Naive B cell (primary cell): ENCODE data around the gene PPP2R5C. TPM values are rescaled to one million over a fixed set of nuclear protein-coding genes. Genes with fewer than 3 reads are reported as not detected.

ENCODE experiments used
- ATAC-seq, 2 donors: fragments of 150-1000 bp; cut with Tn5 transposase; 2 replicates each; pipeline ENCODE4 v1.10.0; 2021; ENCODE audit warnings: low read depth in 2 of 2, mild to moderate bottlenecking in 2 of 2, moderate library complexity in 2 of 2
- DNase-seq: peaks from one replicate; pipeline ENCODE4 v3.0.0; 2022
- H3K27ac Mint-ChIP-seq, 6 donors: one replicate each; pipeline ENCODE4 v1.8.0; 2020 to 2022; ENCODE audit warnings: mild to moderate bottlenecking in 6 of 6, mixed read lengths in 6 of 6, moderate library complexity in 5 of 6, inconsistent platforms in 2 of 6
- H3K27me3 Mint-ChIP-seq, 3 donors: one replicate each; pipeline ENCODE4 v1.8.0; 2021 to 2022; ENCODE audit warnings: mixed read lengths in 3 of 3, mild to moderate bottlenecking in 1 of 3
- H3K36me3 Mint-ChIP-seq, 2 donors: one replicate each; pipeline ENCODE4 v1.8.0; 2020 to 2022; ENCODE audit warnings: mixed read lengths in 2 of 2, inconsistent platforms in 1 of 2, mild to moderate bottlenecking in 1 of 2
- H3K4me1 Mint-ChIP-seq, 3 donors: one replicate each; pipeline ENCODE4 v1.8.0; 2020 to 2022; ENCODE audit warnings: mixed read lengths in 3 of 3, inconsistent platforms in 1 of 3, mild to moderate bottlenecking in 1 of 3, moderate library complexity in 1 of 3
- H3K4me3 Mint-ChIP-seq, 8 donors: one replicate each; pipeline ENCODE4 v1.8.0; 2020 to 2022; ENCODE audit warnings: mild to moderate bottlenecking in 8 of 8, mixed read lengths in 8 of 8, moderate library complexity in 8 of 8, inconsistent platforms in 2 of 8
- H3K9me3 Mint-ChIP-seq, 7 donors: one replicate each; pipeline ENCODE4 v1.8.0; 2020 to 2022; ENCODE audit warnings: mixed read lengths in 7 of 7, mild to moderate bottlenecking in 5 of 7, inconsistent platforms in 2 of 7, moderate library complexity in 1 of 7
- polyA plus RNA-seq, 6 donors: library from polyadenylated mRNA; unstranded; fragments of 300-500 nt; fragmentation: Illumina TruSeq; gene quantifications; one replicate each; pipeline ENCODE4 v1.2.3, GENCODE V29; 2021; ENCODE audit warnings: low read depth in 6 of 6

Gene PPP2R5C
- polyA plus RNA-seq, 6 donors from 2014 or later, result 64.5 to 117 (median 92.9) TPM

DNA sequence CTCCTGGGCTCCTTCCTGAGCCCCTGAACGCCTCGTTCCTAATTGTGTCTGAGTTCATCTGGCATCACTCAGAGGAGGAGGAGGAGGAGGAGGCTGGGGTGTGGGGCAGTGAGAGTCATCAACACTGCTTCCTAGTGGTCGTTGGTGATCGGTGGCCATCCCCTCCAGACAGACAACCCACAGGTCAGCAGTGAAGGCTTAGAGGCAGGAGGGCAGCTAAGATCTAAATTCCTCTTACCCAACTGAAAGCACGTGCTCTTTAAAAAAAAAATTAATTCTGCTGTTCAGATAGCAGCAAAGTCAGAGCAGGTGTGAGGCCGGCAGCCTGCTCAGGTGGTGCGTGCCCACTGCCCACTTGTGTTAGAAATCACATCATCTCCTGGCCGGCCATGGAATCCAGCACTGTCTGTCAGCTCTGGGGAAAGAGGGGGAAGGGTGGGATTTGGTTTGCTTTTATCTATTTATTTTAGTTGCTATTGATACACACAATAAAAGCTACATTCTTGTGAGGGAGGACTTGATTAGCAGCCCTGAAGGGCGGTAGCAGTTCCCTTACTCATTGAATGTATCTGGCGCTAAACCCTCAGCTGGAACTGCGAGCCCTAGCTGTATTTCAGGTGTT lies 46.6 kb downstream of the PPP2R5C start:
- ATAC-seq (no peak), DNase-seq (no peak)
- Mint-ChIP-seq H3K27me3 (no peaks in the 10 kb centered on the region), H3K9me3 (peaks cover 0 to 4% (median 0%) of the 10 kb centered on the region in 7 donors), H3K4me3 (peak overlapping the region in 5 of 8 donors; percentile 26 to 66 (median 61)), H3K27ac (peak overlapping the region in 5 of 6 donors; percentile 18 to 90 (median 72)), H3K36me3 (peaks cover 7 to 15% of the 10 kb centered on the region in 2 donors), H3K4me1 (peaks cover 22 to 37% (median 26%) of the 10 kb centered on the region in 3 donors)

- peak overlapping the region; percentile 91 to 99 (median 97) for H3K4me3 Mint-ChIP-seq
- H3K27me3 Mint-ChIP-seq, result no peaks in the 10 kb centered on the region
- no peak for ATAC-seq
- DNase-seq, result no peak
- peaks cover 25 to 43% (median 29%) of the 10 kb centered on the region in 3 donors for H3K4me1 Mint-ChIP-seq
- peaks cover 0 to 4% (median 0%) of the 10 kb centered on the region in 7 donors for H3K9me3 Mint-ChIP-seq
- peak overlapping the region; percentile 98 to 100 (median 100) for H3K27ac Mint-ChIP-seq
- peaks cover 7 to 16% of the 10 kb centered on the region in 2 donors for H3K36me3 Mint-ChIP-seq
Measured at GRCh38 chr14:101808894-101809670, 47.6 kb downstream of the PPP2R5C start.

DNA sequence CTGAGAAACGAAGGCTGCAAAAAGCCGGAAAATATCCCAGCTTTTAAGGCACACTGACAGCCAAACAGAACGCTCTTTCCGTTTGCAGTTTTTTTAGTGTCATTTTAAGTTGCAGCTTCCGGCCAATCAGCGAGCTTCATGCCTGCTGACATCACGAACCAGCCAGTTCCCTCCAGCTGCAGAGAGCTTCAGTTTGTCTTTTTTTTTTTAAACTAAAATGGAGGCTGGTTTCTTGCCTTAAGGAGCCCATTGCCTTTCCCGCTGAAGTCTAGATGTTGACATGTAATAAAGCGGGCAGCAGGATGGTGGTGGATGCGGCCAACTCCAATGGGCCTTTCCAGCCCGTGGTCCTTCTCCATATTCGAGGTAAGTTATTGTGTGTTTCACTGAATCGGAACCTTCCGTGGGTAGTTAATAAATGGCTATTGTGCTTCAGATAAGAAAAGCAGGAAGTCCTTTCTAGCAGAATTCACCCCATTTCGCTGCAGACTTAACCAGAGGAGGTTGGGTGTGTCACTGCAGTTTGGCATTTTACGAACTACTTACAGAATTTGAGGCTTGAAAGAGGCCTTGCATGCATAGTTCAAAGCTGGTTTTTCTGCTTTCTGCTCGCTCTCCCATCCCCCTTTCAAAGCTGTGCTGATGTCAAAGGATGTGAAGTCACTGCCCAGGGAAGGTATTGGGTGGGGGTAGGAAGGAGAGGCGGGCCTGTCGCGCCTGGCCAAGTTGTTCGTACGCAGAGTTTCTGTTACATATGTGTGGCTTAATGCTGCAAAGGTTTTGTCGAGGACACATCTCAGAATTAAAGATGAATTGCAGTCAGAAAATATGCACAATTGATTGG lies 48.4 kb downstream of the PPP2R5C start:
- peaks cover 7 to 24% of the 10 kb centered on the region in 2 donors for H3K36me3 Mint-ChIP-seq
- ATAC-seq (peak; percentile 91 to 92), DNase-seq (peak; percentile 88)
- H3K9me3 Mint-ChIP-seq, result peaks cover 0 to 4% (median 0%) of the 10 kb centered on the region in 7 donors
- H3K27ac Mint-ChIP-seq, result peak overlapping the region; percentile 98 to 100 (median 100)
- H3K4me3 Mint-ChIP-seq, result peak overlapping the region; percentile 91 to 99 (median 97)
- H3K27me3 Mint-ChIP-seq, result no peaks in the 10 kb centered on the region
- peaks cover 33 to 51% (median 35%) of the 10 kb centered on the region in 3 donors for H3K4me1 Mint-ChIP-seq

GRCh38 chr14:101810897-101811621 lies 49.5 kb downstream of the PPP2R5C start:
- Mint-ChIP-seq H3K27ac (peak overlapping the region; percentile 98 to 100 (median 100)), H3K36me3 (peaks cover 7 to 16% of the 10 kb centered on the region in 2 donors), H3K27me3 (no peaks in the 10 kb centered on the region), H3K4me3 (peak overlapping the region; percentile 91 to 99 (median 97)), H3K9me3 (no peaks in the 10 kb centered on the region), H3K4me1 (peaks cover 39 to 62% (median 42%) of the 10 kb centered on the region in 3 donors)
- DNase-seq (no peak), ATAC-seq (no peak)

DNA sequence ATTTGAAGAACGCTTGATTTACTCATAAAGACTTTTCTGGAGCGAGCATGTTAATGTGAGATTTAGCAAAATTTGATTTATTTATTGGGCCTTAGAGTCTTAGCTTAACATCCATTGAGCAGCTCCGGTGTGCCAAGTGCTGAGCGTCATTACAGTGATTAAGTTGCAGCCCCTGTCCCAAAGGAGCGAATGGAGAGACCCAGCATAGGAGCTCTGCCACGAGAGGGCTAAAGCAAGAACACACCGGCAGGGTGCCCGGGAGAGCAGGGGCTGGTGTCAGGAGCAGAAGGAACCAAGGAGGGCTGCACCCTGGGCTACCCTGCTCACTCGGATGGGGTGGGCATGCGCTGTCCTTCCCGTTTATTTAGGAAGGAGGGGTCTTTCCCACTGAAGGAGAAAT lies 50.6 kb downstream of the PPP2R5C start:
- peak overlapping the region; percentile 44 to 98 (median 90) for H3K27ac Mint-ChIP-seq
- no peaks in the 10 kb centered on the region for H3K9me3 Mint-ChIP-seq
- H3K4me3 Mint-ChIP-seq, result peak overlapping the region; percentile 64 to 94 (median 79)
- DNase-seq (no peak), ATAC-seq (no peak)
- H3K27me3 Mint-ChIP-seq, result no peaks in the 10 kb centered on the region
- H3K36me3 Mint-ChIP-seq, result peaks cover 7 to 16% of the 10 kb centered on the region in 2 donors
- H3K4me1 Mint-ChIP-seq, result peaks cover 45 to 69% (median 49%) of the 10 kb centered on the region in 3 donors

- DNase-seq (no peak), ATAC-seq (no peak)
- Mint-ChIP-seq H3K4me3 (peak overlapping the region in 6 of 8 donors; percentile 6 to 76 (median 36)), H3K9me3 (no peaks in the 10 kb centered on the region), H3K27me3 (no peaks in the 10 kb centered on the region), H3K36me3 (peaks cover 7 to 16% of the 10 kb centered on the region in 2 donors), H3K4me1 (peaks cover 53 to 79% (median 55%) of the 10 kb centered on the region in 3 donors), H3K27ac (peak overlapping the region in 5 of 6 donors; percentile 42 to 98 (median 79))
Measured at GRCh38 chr14:101813171-101813759, 51.8 kb downstream of the PPP2R5C start.

DNA sequence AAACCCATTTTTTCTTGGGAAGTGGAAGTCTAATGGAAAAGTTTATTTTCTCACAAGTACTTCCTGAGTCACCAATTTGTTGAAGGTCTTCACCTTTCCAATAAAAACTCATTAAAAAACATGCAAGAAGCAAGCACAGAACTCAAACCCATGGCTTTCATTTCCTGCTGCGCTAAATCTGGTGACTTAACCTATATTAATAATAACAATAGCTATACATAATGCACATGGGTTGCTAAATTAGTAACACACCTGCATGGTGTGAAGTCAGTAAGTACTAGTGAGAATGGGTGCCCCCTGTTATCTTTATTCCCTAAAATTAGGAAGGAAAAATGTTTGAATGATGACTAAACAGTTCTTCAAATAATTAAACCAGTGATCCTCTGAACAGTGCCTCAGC lies 52.3 kb downstream of the PPP2R5C start:
- peaks cover 55 to 85% (median 57%) of the 10 kb centered on the region in 3 donors for H3K4me1 Mint-ChIP-seq
- H3K27ac Mint-ChIP-seq, result peak overlapping the region in 4 of 6 donors; percentile 34 to 85 (median 64)
- peaks cover 7 to 16% of the 10 kb centered on the region in 2 donors for H3K36me3 Mint-ChIP-seq
- DNase-seq (no peak), ATAC-seq (no peak)
- H3K27me3 Mint-ChIP-seq, result no peaks in the 10 kb centered on the region
- H3K9me3 Mint-ChIP-seq, result no peaks in the 10 kb centered on the region
- H3K4me3 Mint-ChIP-seq, result peak overlapping the region in 3 of 8 donors; percentile 5 to 76 (median 70)

DNA sequence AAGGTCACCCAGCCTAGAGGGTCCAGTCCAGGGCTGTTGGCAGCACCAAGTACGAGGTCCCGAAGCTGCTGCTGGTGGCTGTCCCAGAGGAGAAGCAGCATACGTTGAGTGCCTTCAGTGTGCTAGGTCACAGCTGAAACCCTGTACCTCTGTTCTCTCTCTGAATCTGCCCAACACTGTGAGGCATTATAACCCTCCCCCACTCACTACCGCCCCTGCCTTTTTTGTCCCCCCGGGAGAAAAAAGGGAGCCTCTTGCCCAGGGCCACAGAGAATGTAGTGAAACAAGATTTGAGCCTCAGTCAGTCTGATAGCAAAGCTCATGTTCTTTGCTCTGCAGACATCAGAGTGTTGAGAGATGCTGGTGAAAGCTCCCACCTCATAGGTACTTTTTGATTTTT lies 53.4 kb downstream of the PPP2R5C start:
- Mint-ChIP-seq H3K36me3 (peaks cover 7 to 16% of the 10 kb centered on the region in 2 donors), H3K27ac (peak overlapping the region in 4 of 6 donors; percentile 19 to 85 (median 72)), H3K4me3 (peak overlapping the region in 2 of 8 donors; percentile 25 to 76), H3K4me1 (peaks cover 54 to 91% (median 68%) of the 10 kb centered on the region in 3 donors), H3K27me3 (no peaks in the 10 kb centered on the region), H3K9me3 (no peaks in the 10 kb centered on the region)
- DNase-seq (no peak), ATAC-seq (no peak)

GRCh38 chr14:101815994-101816393 lies 54.5 kb downstream of the PPP2R5C start:
- peaks cover 53 to 89% (median 71%) of the 10 kb centered on the region in 3 donors for H3K4me1 Mint-ChIP-seq
- no peaks in the 10 kb centered on the region for H3K9me3 Mint-ChIP-seq
- peak overlapping the region in 2 of 8 donors; percentile 19 to 76 for H3K4me3 Mint-ChIP-seq
- H3K27me3 Mint-ChIP-seq, result no peaks in the 10 kb centered on the region
- H3K36me3 Mint-ChIP-seq, result peaks cover 4 to 16% of the 10 kb centered on the region in 2 donors
- no peak for DNase-seq
- peak overlapping the region in 5 of 6 donors; percentile 20 to 85 (median 44) for H3K27ac Mint-ChIP-seq
- no peak for ATAC-seq

DNA sequence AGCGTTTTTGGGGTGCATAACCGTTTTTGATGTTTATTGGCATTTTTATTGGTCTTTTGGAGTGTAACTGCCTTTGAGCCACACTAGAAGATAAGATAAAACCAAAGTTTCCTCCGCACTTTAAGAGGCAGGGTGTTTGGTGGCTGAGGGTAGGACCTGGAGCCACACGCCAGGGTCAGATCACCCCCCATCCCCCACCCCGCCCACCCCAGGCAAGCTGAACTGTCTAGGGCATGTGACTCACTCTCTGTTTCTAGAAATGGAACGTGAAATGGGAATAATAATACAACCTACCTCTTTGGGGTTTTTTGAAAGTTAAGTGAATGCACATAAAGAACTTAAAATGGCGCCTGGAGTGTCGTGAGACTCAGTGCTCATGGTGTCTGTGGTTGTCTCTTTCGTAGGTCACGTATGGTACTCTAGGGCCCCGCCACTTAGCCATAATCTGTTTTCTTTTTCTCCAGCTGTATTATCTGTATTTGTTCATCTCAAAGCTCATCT lies 56.0 kb downstream of the PPP2R5C start:
- no peaks in the 10 kb centered on the region for H3K9me3 Mint-ChIP-seq
- H3K36me3 Mint-ChIP-seq, result peaks cover 4 to 9% of the 10 kb centered on the region in 2 donors

DNA sequence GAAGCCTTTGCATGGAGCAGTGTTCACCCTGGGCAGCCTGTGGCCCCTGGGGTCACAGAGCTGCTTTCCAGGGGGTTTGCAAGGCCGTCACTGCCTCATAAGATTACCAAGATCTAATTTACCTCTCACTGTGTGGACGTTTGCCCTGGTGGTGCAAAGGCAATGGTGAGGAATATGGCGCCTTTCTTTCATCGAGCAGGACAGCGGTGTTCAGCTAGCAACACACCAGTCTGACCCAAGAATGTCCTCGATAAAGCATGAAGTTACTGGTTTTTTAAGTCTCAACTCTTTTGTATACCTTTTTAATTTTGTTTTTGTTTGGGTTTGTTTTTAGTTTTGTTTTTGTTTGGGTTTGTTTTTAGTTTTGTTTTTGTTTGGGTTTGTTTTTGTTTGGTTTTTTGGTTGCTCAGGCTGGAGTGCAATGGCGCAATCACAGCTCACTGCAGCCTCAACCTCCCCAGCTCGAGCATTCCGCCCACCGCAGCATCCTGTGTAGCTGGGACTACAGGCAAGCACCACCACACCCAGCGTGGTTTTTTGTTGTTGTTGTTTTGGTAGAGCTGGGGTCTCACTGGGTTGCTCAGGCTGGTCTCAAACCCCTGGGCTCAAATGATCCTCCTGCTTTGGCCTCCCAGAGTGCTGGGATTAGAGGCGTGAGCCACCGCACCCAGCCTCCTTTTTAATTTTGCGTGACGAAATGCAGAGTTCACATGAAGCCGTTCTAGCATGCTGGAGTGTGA lies 57.9 kb downstream of the PPP2R5C start:
- Mint-ChIP-seq H3K9me3 (no peaks in the 10 kb centered on the region), H3K36me3 (peaks cover 4 to 5% of the 10 kb centered on the region in 2 donors), H3K4me1 (peaks cover 46 to 76% (median 67%) of the 10 kb centered on the region in 3 donors), H3K27ac (peak overlapping the region; percentile 91 to 100 (median 96)), H3K4me3 (peak overlapping the region; percentile 26 to 88 (median 55)), H3K27me3 (no peaks in the 10 kb centered on the region)
- DNase-seq (no peak), ATAC-seq (no peak)

More for the DNA sequence above, 56.0 kb downstream of the PPP2R5C start:
- Mint-ChIP-seq H3K27ac (peak overlapping the region in 3 of 6 donors; percentile 43 to 100 (median 92)), H3K4me1 (peaks cover 42 to 77% (median 62%) of the 10 kb centered on the region in 3 donors), H3K4me3 (peak overlapping the region in 6 of 8 donors; percentile 39 to 79 (median 50)), H3K27me3 (no peaks in the 10 kb centered on the region)
- DNase-seq (no peak), ATAC-seq (no peak)
